ENCODE results near the gene RAB6A.
"Not testable (repeated sequence)": the region's sequence is repeated elsewhere in the genome, so short reads cannot be mapped to it uniquely, and the experiment has no call there.

Gene RAB6A

DNA sequence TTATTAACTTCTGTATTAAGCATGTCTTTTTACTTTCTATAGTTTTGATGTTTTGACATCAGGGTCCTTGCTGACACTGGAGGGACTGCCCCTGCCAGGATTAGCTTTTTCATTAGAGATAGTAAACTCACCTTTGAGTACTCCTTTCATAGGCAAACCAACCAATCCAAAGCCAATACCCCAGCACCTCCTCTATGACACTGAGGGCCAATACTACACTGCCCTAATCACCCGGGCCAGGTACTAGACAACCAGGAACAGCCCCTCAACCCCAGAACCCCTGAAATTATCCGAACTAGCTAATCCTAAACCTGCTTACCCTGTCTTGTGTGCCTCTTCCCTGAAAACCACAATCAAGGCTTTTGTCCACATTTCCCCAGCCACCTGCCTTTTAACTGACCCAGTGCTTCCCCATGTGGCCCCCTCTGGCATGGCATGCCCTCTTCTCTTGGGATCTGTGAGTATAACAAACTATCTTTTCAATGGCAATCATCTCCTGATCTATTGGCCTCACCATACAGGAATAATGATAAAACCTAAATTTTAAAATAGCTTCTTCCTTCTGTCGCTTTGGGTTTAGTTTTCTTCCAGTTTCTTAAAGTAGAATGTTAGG, 31.2 kb downstream of the RAB6A start:
- in situ Hi-C loops (cut with MboI; ENCODE audit: low sequenced_read_pairs): no loop called here

DNA sequence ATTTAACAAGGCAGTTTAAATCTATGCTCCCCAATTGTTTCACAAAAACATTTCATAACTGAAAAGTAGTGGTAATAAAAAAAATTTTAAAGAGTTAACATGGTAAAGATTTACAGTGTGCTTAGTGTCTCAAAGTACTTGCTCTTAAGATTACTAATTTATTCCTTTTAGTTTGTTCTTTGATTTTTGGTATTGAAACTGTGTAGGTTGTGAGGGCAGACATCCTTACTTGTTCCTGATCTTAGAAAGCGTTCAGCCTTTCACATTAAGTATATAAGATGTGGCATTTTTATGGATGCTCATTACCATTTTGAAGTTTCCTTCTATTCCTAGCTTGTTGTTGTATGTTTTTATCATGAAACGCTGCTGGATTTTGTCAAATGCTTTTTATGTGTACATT, 32.9 kb downstream of the RAB6A start:
- in situ Hi-C loops (cut with MboI; ENCODE audit: low sequenced_read_pairs): no loop called here

DNA sequence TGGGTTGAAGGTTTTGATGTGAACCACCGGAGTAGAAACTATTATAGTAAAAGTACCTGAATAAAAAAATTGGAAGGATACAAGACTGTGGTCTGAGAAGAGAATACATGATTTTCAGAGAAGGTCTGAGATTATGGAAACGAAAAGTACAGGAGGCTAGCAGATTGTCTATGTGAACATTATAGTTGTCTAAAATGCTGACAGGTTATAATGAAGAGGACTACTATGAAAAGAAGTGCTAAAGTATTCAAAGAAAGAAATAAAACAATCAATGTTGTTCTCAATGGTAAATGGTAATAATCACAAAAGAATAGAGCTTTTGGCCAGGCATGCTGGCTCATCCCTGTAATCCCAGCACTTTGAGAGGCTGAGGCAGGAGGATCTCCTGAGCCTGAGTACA, 34.0 kb downstream of the RAB6A start:
- in situ Hi-C loops (cut with MboI; ENCODE audit: low sequenced_read_pairs): no loop called here

- in situ Hi-C loops (cut with MboI; ENCODE audit: low sequenced_read_pairs): no loop called here
Measured at GRCh38 chr11:73717136-73717535, 43.7 kb downstream of the RAB6A start.

DNA sequence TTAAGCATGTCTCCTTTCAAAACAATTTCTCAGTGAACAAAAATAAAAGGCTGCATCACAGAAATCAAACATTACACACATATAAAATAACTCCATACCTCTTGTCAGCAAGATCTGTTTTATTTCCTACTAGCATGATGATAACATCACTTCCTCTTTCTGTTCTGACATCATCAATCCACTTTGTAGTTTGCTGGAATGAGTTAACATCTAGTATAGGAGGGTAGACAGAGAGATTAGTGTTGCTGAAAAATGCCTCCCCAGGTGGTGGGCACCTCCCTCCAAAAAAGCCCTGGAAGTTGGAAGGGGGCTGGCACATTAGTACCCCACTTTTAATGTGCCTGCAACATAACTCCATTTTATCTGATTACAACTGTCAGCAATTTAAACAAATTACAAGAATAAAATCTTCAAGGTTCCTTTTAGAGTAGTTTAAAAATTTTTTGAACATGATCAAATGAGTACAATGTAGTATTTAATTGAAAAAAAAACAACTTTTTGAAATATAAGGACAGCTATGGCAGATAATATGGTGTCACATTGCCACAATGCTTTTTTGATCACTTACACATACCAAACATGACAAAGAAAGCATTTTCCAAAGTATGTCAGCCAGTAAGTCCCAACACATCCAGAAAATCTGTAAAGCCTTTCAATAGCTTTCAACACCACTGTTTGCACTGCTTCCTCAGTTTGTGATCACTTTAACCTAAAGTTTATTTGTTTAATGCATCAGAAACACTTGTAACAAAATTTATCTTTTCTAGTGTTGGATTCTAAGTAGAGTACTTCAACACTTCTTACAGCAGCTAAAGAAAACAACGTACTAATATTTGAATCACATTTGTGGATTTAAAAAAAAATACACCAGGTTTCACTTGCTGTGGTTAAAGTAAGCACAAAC, 44.5 kb downstream of the RAB6A start:
- in situ Hi-C loops (cut with MboI; ENCODE audit: low sequenced_read_pairs): no loop called here

DNA sequence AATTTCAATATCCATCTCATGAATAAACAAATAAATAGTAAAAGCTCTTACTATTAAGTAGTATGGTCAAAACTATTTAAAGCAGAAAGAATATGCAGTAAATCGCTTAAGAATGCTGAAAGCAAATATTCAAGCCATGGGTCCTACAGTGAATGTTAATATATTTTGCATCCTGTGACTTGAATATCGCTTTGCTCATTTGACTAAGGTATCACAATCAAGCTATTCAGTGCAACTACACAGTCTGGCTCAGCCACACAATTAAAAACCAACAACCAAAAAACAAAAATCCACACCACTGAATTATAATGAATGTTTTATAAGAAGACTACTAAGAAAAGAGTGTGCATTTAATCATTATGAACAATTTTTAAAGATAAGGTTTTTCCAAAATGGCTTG, 45.3 kb downstream of the RAB6A start:
- in situ Hi-C loops (cut with MboI; ENCODE audit: low sequenced_read_pairs): no loop called here

GRCh38 chr11:73710964-73711363, 49.9 kb downstream of the RAB6A start:
- in situ Hi-C loops (cut with MboI; ENCODE audit: low sequenced_read_pairs): no loop called here

DNA sequence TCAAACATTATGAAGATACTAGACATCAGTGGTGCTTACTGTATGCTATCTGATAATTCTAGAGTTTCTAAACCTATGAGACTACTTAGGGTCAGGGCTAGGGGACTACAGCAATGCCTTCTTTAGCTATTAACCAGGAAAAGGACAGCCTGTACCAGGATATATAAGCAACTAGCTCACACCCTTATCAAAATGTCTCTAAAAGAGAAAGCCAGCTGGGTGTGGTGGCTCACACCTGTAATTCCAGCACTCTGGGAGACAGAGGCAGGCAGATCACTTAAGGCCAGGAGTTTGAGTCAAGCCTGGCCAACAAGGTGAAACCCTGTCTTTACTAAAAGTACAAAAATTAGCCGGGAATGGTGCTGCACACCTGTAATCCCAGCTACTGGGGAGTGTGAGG, 55.8 kb downstream of the RAB6A start:
- in situ Hi-C loops (cut with MboI; ENCODE audit: low sequenced_read_pairs): no loop called here

DNA sequence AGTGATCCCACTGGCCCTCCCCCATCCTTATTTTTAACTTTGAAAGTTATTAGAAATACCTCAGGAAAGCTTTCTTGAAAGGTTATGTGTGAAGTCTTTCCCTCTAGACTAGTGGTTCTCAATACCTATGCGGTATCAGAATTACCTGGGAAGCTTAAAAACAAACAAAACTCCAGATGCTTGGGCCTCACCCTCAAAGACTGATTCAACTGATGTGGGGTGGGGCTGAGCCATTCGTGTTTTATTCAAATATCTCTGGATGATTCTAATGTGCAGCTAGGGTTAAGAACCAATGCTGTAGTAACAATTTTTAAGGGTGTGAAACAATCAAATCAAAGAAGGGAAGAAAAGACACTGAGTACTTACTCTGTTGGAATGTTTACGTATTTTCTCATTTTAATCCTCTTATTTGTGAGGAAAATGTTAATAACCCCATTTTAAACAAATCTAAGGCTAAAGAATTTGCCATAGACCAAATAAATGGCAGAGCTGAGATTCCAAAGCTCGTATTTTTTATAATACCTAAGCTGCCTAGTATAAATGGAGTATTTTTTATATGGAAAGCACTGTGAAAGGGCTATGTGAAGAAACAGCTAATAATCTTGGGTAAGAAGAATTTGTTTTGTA, 66.9 kb downstream of the RAB6A start:
- in situ Hi-C loops (cut with MboI; ENCODE audit: low sequenced_read_pairs): no loop called here

DNA sequence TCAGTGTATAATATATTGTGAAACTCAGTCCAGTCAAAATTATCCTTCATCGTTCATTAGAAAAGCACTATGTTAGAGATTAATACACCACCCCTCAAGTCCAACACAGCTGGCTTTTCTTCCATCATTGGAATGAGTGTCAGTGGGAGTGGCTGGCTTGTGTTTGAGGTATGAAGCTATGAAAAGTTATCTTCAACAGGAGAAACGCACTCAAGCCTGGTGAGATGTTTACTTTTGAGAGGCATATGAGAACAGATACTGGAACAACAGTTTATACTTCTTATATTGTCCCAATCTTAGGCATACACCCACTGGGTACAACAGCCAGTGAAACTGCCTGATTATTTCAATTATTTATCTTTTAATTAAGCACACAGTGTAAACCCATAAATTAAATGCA, 80.2 kb downstream of the RAB6A start:
- in situ Hi-C loops (cut with MboI; ENCODE audit: low sequenced_read_pairs): no loop called here

GRCh38 chr11:73676552-73676951, 84.3 kb downstream of the RAB6A start:
- in situ Hi-C loops (cut with MboI; ENCODE audit: low sequenced_read_pairs): not testable (repeated sequence)

- in situ Hi-C loops (cut with MboI; ENCODE audit: low sequenced_read_pairs): no loop called here
Measured at GRCh38 chr11:73671701-73672100, 89.2 kb downstream of the RAB6A start.

- in situ Hi-C loops (cut with MboI; ENCODE audit: low sequenced_read_pairs): no loop called here
Measured at GRCh38 chr11:73670808-73671207, 90.1 kb downstream of the RAB6A start.

- in situ Hi-C loops (cut with MboI; ENCODE audit: low sequenced_read_pairs): loop anchor here (10.0 kb wide), 1 partner anchor 263 kb away; no protein-coding TSS in a partner anchor
Measured at GRCh38 chr11:73667891-73668290, 93.0 kb downstream of the RAB6A start.

DNA sequence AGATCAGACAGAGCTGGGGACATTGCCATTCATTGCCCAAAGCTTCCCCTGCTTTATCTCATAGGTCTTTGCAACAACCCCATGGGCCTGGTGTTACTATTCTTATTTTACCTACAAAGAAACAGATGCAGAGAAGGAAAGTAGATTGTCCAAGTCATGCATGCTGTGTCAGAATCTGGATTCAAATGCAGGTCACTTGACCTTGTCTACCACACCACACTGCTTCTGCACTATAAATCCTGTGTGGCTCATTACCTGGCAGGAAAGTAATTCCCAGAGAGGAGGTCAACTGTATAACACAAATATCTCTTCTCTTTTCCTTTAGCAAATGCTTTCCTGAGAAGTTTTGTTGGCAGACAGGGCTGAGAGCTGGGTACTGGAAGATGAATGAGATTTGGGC, 96.0 kb downstream of the RAB6A start:
- in situ Hi-C loops (cut with MboI; ENCODE audit: low sequenced_read_pairs): loop anchor here (10.0 kb wide), 1 partner anchor 260 kb away; no protein-coding TSS in a partner anchor

GRCh38 chr11:73663604-73664495, 97.0 kb downstream of the RAB6A start:
- in situ Hi-C loops (cut with MboI; ENCODE audit: low sequenced_read_pairs): loop anchor here (10.0 kb wide), 1 partner anchor 259 kb away; no protein-coding TSS in a partner anchor

- in situ Hi-C loops (cut with MboI; ENCODE audit: low sequenced_read_pairs): loop anchor here (10.0 kb wide), 1 partner anchor 258 kb away; no protein-coding TSS in a partner anchor
Measured at GRCh38 chr11:73662445-73663157, 98.3 kb downstream of the RAB6A start.

- in situ Hi-C loops (cut with MboI; ENCODE audit: low sequenced_read_pairs): loop anchor here (10.0 kb wide), 1 partner anchor 256 kb away; no protein-coding TSS in a partner anchor
Measured at GRCh38 chr11:73661035-73661628, 99.7 kb downstream of the RAB6A start.

- in situ Hi-C loops (cut with MboI; ENCODE audit: low sequenced_read_pairs): loop anchor here (10.0 kb wide), 1 partner anchor 256 kb away; no protein-coding TSS in a partner anchor
Measured at GRCh38 chr11:73660497-73661034, 100.3 kb downstream of the RAB6A start.
